ENCODE results near the gene FA2H. TPM values are rescaled to one million over a fixed set of nuclear protein-coding genes. Genes with fewer than 3 reads are reported as not detected.

FA2H gene
- total and polyA plus RNA-seq, 2 of the 13 experiments (the other 11 are each of a cell fraction or from before 2014, with no cell fraction given) = 0.20 TPM; not detected in 1

DNA sequence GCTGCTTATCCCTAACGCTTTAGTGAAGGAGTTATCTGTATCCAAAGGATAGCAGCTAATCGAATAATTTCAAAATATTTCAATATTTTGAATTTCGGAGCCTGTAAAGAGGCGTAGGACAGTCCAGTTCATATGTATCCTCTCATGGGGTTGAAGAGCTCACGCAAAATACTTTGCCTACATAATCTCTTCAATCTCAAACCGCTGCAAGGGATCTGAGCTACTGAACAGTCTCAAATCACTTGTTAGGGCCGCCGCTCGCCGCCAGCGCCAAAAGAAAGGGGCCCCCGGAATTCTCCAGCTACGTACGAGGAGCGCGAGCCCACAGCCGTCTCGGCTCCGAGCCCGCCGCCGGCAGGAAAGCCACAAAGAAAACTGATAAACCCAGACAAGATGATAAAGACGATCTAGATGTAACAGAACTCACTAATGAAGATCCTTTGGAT lies 107.3 kb downstream of the FA2H start (continued):
- TF ChIP-seq, protein P1, sequence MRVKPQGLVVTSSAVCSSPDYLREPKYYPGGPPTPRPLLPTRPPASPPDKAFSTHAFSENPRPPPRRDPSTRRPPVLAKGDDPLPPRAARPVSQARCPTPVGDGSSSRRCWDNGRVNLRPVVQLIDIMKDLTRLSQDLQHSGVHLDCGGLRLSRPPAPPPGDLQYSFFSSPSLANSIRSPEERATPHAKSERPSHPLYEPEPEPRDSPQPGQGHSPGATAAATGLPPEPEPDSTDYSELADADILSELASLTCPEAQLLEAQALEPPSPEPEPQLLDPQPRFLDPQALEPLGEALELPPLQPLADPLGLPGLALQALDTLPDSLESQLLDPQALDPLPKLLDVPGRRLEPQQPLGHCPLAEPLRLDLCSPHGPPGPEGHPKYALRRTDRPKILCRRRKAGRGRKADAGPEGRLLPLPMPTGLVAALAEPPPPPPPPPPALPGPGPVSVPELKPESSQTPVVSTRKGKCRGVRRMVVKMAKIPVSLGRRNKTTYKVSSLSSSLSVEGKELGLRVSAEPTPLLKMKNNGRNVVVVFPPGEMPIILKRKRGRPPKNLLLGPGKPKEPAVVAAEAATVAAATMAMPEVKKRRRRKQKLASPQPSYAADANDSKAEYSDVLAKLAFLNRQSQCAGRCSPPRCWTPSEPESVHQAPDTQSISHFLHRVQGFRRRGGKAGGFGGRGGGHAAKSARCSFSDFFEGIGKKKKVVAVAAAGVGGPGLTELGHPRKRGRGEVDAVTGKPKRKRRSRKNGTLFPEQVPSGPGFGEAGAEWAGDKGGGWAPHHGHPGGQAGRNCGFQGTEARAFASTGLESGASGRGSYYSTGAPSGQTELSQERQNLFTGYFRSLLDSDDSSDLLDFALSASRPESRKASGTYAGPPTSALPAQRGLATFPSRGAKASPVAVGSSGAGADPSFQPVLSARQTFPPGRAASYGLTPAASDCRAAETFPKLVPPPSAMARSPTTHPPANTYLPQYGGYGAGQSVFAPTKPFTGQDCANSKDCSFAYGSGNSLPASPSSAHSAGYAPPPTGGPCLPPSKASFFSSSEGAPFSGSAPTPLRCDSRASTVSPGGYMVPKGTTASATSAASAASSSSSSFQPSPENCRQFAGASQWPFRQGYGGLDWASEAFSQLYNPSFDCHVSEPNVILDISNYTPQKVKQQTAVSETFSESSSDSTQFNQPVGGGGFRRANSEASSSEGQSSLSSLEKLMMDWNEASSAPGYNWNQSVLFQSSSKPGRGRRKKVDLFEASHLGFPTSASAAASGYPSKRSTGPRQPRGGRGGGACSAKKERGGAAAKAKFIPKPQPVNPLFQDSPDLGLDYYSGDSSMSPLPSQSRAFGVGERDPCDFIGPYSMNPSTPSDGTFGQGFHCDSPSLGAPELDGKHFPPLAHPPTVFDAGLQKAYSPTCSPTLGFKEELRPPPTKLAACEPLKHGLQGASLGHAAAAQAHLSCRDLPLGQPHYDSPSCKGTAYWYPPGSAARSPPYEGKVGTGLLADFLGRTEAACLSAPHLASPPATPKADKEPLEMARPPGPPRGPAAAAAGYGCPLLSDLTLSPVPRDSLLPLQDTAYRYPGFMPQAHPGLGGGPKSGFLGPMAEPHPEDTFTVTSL (CRISPR knock-in tag; IDR thresholded peaks at IDR 0.05; ENCODE audit: borderline replicate concordance) = 0 out of 2 replicates have a peak, but pooled peaks have one; percentile 45
- no peak for TF ChIP-seq ZNF772 (CRISPR knock-in tag; IDR thresholded peaks at IDR 0.05)
- no peak for TF ChIP-seq LCORL (IDR thresholded peaks at IDR 0.05)
- TF ChIP-seq LCORL (CRISPR knock-in tag; IDR thresholded peaks at IDR 0.05) = no peak
- TF ChIP-seq PTBP1 (IDR thresholded peaks at IDR 0.05; ENCODE audit: low read depth, low read length, poor library complexity, severe bottlenecking) = no peak
- TF ChIP-seq, protein P2, sequence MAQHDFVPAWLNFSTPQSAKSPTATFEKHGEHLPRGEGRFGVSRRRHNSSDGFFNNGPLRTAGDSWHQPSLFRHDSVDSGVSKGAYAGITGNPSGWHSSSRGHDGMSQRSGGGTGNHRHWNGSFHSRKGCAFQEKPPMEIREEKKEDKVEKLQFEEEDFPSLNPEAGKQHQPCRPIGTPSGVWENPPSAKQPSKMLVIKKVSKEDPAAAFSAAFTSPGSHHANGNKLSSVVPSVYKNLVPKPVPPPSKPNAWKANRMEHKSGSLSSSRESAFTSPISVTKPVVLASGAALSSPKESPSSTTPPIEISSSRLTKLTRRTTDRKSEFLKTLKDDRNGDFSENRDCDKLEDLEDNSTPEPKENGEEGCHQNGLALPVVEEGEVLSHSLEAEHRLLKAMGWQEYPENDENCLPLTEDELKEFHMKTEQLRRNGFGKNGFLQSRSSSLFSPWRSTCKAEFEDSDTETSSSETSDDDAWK (CRISPR knock-in tag; IDR thresholded peaks at IDR 0.05) = no peak
- no peak for TF ChIP-seq ZNF207 (IDR thresholded peaks at IDR 0.05; ENCODE audit: borderline replicate concordance)
- no peak for TF ChIP-seq MAFK (conservative IDR thresholded peaks at IDR 0.05 in 1 of 2, IDR thresholded peaks at IDR 0.05 in 1 of 2; ENCODE audit: low read length in 2 of 2)
- no peak for TF ChIP-seq CREM (IDR thresholded peaks at IDR 0.05)
- TF ChIP-seq CREM (CRISPR knock-in tag; IDR thresholded peaks at IDR 0.05) = no peak
- TF ChIP-seq NR1H2 (CRISPR knock-in tag; IDR thresholded peaks at IDR 0.05; ENCODE audit: borderline replicate concordance, low read depth) = no peak
- no peak for TF ChIP-seq MBNL3 (CRISPR knock-in tag; conservative IDR thresholded peaks at IDR 0.05)
- TF ChIP-seq ZNF264 (CRISPR knock-in tag; IDR thresholded peaks at IDR 0.05) = no peak
- no peak for TF ChIP-seq TRIM22 (IDR thresholded peaks at IDR 0.05)
- no peak for TF ChIP-seq ZNF33B (CRISPR knock-in tag; IDR thresholded peaks at IDR 0.05)
- TF ChIP-seq SALL1 (CRISPR knock-in tag; IDR thresholded peaks at IDR 0.05) = no peak
- no peak for TF ChIP-seq ZNF329 (CRISPR knock-in tag; IDR thresholded peaks at IDR 0.05; ENCODE audit: low read depth)
- TF ChIP-seq ZNF282 (IDR thresholded peaks at IDR 0.05; ENCODE audit: partially characterized antibody) = no peak
- no peak for TF ChIP-seq ZNF235 (CRISPR knock-in tag; IDR thresholded peaks at IDR 0.05; ENCODE audit: borderline replicate concordance)
- peak; percentile 40; the same call in 1 of the 2 replicates for TF ChIP-seq MAX (IDR thresholded peaks at IDR 0.05)
- 0 out of 2 replicates have a peak, but pooled peaks have one; percentile 17 for TF ChIP-seq ZSCAN12 (CRISPR knock-in tag; IDR thresholded peaks at IDR 0.05)
- peak in 1 of 2 experiments; percentile 60; a peak in 2 of 4 replicates for TF ChIP-seq KLF16 (CRISPR knock-in tag; IDR thresholded peaks at IDR 0.05)
- no peak for TF ChIP-seq ZKSCAN1 (IDR thresholded peaks at IDR 0.05; ENCODE audit: low read length)
